ENCODE measurements around the gene ATP6V0E1. TPM values are rescaled to one million over a fixed set of nuclear protein-coding genes. Genes with fewer than 3 reads are reported as not detected.

Gene ATP6V0E1
- 100 to 1,000 TPM; 194 to 218 TPM for total RNA-seq

DNA sequence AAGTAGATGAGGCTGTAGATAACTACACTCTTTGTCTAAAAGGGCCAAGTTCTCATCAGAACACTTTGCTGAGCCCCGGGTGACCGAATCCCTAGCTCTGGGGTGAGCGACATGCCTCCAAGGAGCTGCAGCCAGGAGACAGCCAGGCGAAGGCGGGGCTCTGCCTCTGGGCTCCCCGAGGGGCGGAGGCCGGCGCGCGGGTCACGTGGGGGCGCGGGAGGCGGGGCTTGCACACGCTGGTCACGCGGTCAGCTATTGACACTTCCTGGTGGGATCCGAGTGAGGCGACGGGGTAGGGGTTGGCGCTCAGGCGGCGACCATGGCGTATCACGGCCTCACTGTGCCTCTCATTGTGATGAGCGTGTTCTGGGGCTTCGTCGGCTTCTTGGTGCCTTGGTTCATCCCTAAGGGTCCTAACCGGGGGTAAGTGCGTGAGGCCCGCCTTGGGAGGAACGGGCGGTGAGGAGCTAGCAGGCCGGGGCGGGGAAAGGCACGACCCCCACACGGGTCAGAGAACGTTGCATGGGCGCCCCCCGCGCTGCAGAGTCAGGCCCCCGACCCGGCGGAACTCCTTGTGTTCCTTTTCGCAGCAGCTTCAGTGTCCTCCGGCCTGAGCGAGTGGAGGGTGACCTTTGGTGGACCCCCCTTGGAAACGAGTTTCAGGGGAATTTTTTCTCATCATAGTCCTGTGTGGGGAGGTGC, at the start of gene ATP6V0E1:
TSS of gene ATP6V0E1 (plus strand) at position 230 of the 702 bp plus-strand sequence. CDS start at position 320, 90 bp downstream.
- H3K4me1 ChIP-seq, result no peaks in the 10 kb centered on the region
- peak within 1 kb of the TSS; percentile 89 to 91 for H3K9ac ChIP-seq (ENCODE audit: low read depth in 2 of 2, low read length in 2 of 2)
- H3K4me3 ChIP-seq, result peak within 1 kb of the TSS; percentile 97
- intact Hi-C loops (cut with DNase I), result loop anchor here (5.0 kb wide), 2 partner anchors 74 to 159 kb away; partner anchors contain the start of genes BNIP1 and CREBRF
- DNase-seq, result peak; percentile 97
- H3K27me3 ChIP-seq, result no peaks in the 10 kb centered on the region
- H3K27ac ChIP-seq, result peak within 1 kb of the TSS; percentile 96
- no peaks in the 10 kb centered on the region for H3K9me3 ChIP-seq
- no peaks in the 10 kb centered on the region for H3K36me3 ChIP-seq
- TF ChIP-seq, protein P1, sequence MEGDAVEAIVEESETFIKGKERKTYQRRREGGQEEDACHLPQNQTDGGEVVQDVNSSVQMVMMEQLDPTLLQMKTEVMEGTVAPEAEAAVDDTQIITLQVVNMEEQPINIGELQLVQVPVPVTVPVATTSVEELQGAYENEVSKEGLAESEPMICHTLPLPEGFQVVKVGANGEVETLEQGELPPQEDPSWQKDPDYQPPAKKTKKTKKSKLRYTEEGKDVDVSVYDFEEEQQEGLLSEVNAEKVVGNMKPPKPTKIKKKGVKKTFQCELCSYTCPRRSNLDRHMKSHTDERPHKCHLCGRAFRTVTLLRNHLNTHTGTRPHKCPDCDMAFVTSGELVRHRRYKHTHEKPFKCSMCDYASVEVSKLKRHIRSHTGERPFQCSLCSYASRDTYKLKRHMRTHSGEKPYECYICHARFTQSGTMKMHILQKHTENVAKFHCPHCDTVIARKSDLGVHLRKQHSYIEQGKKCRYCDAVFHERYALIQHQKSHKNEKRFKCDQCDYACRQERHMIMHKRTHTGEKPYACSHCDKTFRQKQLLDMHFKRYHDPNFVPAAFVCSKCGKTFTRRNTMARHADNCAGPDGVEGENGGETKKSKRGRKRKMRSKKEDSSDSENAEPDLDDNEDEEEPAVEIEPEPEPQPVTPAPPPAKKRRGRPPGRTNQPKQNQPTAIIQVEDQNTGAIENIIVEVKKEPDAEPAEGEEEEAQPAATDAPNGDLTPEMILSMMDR (IDR thresholded peaks at IDR 0.05), result no peak

DNA sequence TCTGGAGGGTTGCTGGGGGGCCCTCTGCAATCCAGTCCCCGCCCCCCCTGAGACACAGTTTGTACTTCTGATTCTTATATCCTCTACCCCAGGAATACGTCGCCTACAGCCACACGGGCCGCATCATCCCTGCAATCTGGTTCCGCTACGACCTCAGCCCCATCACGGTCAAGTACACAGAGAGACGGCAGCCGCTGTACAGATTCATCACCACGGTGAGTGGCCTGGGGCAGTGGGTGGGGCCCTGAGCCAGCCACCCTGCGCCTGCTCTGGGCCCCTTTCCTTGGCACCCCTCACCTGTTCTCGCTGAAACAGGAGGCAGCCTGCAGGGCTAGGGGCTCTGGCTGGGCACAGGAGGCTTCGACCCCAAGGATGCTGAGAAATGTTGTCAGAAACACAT, 48.5 kb upstream of the ATP6V0E1 start:
- no peaks in the 10 kb centered on the region for H3K36me3 ChIP-seq

DNA sequence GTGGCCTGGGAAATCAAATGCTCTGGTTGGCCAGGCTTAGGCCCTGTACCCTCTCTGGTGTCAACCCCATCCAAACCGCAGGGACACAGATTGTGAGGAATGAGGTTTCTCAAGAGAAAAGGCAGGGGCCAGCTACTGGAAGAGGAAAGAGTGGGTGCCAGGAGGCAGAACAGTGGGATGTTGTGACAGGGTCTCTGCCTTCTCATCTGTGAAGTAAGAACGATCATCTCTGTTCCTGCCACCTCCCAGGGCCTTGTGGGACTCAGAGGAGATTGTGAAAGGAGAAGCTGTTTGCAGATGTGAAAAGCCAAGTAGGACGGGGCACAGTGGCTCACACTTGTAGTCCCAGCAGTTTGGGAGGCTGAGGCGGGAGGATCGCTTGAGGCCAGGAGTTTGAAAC, 47.2 kb upstream of the ATP6V0E1 start:
- no peaks in the 10 kb centered on the region for H3K27me3 ChIP-seq
- no peaks in the 10 kb centered on the region for H3K36me3 ChIP-seq
- no peak overlapping the region for H3K4me3 ChIP-seq
- no peaks in the 10 kb centered on the region for H3K4me1 ChIP-seq
- intact Hi-C loops (cut with DNase I), result loop anchor here (10.0 kb wide), 1 partner anchor 472 kb away; no protein-coding TSS in a partner anchor
- no peaks in the 10 kb centered on the region for H3K9me3 ChIP-seq
- H3K27ac ChIP-seq, result no peak overlapping the region
- no peak for DNase-seq
- H3K9ac ChIP-seq (ENCODE audit: low read depth in 2 of 2, low read length in 2 of 2), result no peak overlapping the region
- TF ChIP-seq, protein P1 (IDR thresholded peaks at IDR 0.05), result no peak

More for the DNA sequence above, 48.5 kb upstream of the ATP6V0E1 start:
- Histone ChIP-seq H3K4me3 (no peak overlapping the region), H3K9me3 (no peaks in the 10 kb centered on the region), H3K27me3 (no peaks in the 10 kb centered on the region), H3K4me1 (no peaks in the 10 kb centered on the region), H3K27ac (no peak overlapping the region), H3K9ac (ENCODE audit: low read depth in 2 of 2, low read length in 2 of 2) (no peak overlapping the region)
- no peak for DNase-seq
- intact Hi-C loops (cut with DNase I), result loop anchor here (10.0 kb wide), 1 partner anchor 470 kb away; no protein-coding TSS in a partner anchor
- TF ChIP-seq, protein P1 (IDR thresholded peaks at IDR 0.05), result no peak

DNA sequence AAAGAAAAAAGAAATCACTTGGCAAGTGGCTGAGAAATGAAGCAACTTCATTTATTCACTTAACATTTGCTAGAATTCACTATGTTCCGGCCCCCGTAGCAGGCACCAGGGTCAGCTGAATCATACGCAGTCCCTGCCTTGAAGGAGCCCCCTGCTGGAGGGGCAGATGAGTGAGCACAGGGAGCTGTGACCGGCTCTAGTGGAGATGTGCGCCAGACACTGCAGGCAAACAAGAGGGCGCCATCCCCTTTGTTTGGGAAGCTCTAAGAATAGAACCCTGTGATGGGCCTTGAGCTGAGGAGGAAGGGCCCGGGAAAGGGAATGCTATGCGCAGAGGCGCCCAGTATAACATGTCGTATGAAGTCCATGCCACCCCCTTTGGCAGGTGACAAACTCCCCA, 44.5 kb upstream of the ATP6V0E1 start:
- Histone ChIP-seq H3K4me3 (no peak overlapping the region), H3K27me3 (no peaks in the 10 kb centered on the region), H3K9me3 (no peaks in the 10 kb centered on the region), H3K27ac (no peak overlapping the region), H3K4me1 (no peaks in the 10 kb centered on the region), H3K9ac (ENCODE audit: low read depth in 2 of 2, low read length in 2 of 2) (no peak overlapping the region), H3K36me3 (no peaks in the 10 kb centered on the region)
- no peak for DNase-seq
- intact Hi-C loops (cut with DNase I), result loop anchor here (10.0 kb wide), 1 partner anchor 474 kb away; no protein-coding TSS in a partner anchor
- TF ChIP-seq, protein P1 (IDR thresholded peaks at IDR 0.05), result no peak

DNA sequence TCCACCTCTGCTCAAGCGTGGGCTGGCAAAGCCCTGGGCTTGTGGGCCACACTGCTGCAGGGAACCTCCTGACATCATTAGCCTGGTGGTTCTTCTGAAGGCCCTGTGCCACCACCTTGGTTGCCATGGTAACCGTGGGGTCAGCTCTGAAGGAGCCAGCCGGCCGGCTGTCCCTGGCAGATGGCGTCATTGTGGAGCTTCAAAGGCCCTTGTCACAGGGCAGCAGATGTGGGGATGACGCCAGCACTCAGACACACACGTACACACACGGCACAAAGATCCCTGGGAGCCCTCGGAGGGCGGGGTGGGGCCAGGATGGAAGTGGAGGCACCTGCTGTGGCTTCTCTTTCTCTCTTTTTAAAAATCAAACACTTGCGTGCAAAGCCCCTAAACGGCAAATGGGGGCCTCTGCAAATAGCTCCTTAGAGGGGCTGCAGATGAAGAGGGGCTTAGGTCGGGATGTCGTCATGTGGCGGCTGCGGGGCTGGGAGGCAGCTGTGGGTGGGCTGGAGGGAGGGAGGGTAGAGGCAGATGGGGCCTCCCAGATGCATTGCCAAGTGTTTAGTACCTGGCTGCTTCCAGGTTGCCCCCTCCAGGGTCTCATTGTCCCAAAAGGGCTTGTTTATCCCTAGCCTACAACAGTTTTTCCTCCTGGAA, 43.8 kb upstream of the ATP6V0E1 start:
- DNase-seq, result no peak
- intact Hi-C loops (cut with DNase I), result loop anchor here (10.0 kb wide), 1 partner anchor 475 kb away; no protein-coding TSS in a partner anchor

More for the DNA sequence above, 43.8 kb upstream of the ATP6V0E1 start:
- H3K9ac ChIP-seq (ENCODE audit: low read depth in 2 of 2, low read length in 2 of 2), result no peak overlapping the region
- no peaks in the 10 kb centered on the region for H3K9me3 ChIP-seq
- H3K4me1 ChIP-seq, result no peaks in the 10 kb centered on the region
- no peak overlapping the region for H3K27ac ChIP-seq
- H3K4me3 ChIP-seq, result no peak overlapping the region
- TF ChIP-seq, protein P1 (IDR thresholded peaks at IDR 0.05), result no peak
- no peaks in the 10 kb centered on the region for H3K36me3 ChIP-seq
- no peaks in the 10 kb centered on the region for H3K27me3 ChIP-seq
